A549 (cell line): ENCODE measurements around the gene SP6. TPM values are rescaled to one million over a fixed set of nuclear protein-coding genes. Genes with fewer than 3 reads are reported as not detected.
A peak's percentile ranks its signal among the peaks of the same experiment; 100 is the strongest.

ENCODE experiments used
- ATAC-seq, 2 experiments: fragments of 200-7000 bp in 1 of 2; fragments of >200 bp in 1 of 2; cut with Nextera tagmentation in 1 of 2; cut with Tn5 transposase in 1 of 2; 3 replicates each; pipeline versions ENCODE4 v1.8.0 to v1.9.1; 2018 to 2020; ENCODE audit warnings: mild to moderate bottlenecking in 1 of 2, moderate library complexity in 1 of 2
- CTCF ChIA-PET: fragments of 300-600 bp; sonication (Branson Sonifier 250); formaldehyde crosslinking; extraction: SDS; loops from one replicate; lab custom pipeline; 2021; ENCODE audit warnings: antibody characterized with exemption, inconsistent platforms; lab: Yijun Ruan, JAX
- POLR2A ChIA-PET: fragments of 350-600 bp; formaldehyde crosslinking; extraction: SDS; loops from one replicate; lab custom pipeline; 2021; ENCODE audit warnings: antibody characterized with exemption, inconsistent platforms; lab: Yijun Ruan, JAX
- DNase-seq, 2 experiments: peaks; one replicate each; pipeline versions ENCODE4 v3.0.0 to v3.0.0-alpha.2; 2011 to 2016; ENCODE audit warnings: low read depth in 1 of 2, low spot score in 1 of 2
- FAIRE-seq: peaks from 2 replicates; lab custom pipeline; 2011; peaks lifted over from hg19 to GRCh38; lab: Jason Lieb, UNC
- H3K27ac ChIP-seq, 2 experiments: fragments of >200 bp; sonication (Bioruptor Twin); formaldehyde crosslinking; 3 replicates each; pipeline ENCODE4 v1.5.1; 2016 to 2017
- H3K4me1 ChIP-seq: fragments of >200 bp; sonication (Bioruptor Twin); formaldehyde crosslinking; 3 replicates; pipeline ENCODE4 v1.6.1; 2016
- H3K4me2 ChIP-seq: fragments of >200 bp; sonication (Bioruptor Twin); formaldehyde crosslinking; 3 replicates; pipeline ENCODE4 v1.6.1; 2016
- H3K4me3 ChIP-seq: fragments of >200 bp; sonication (Bioruptor Twin); formaldehyde crosslinking; 3 replicates; pipeline ENCODE4 v1.5.1; 2016
- H3K9me3 ChIP-seq: fragments of >200 bp; sonication (Bioruptor Twin); formaldehyde crosslinking; 3 replicates; pipeline ENCODE4 v1.6.1; 2016
- BCL3 ChIP-seq: fragments of >200 bp; sonication (Bioruptor Twin); formaldehyde crosslinking; IDR thresholded peaks from 3 replicates; pipeline ENCODE4 v1.6.1; 2016
- CBX2 ChIP-seq: fragments of 200-600 bp; sonication (generic); IDR thresholded peaks from 2 replicates; pipeline ENCODE4 v1.6.1; 2016; ENCODE audit warnings: low read depth, mild to moderate bottlenecking, borderline replicate concordance
- CTCF ChIP-seq: fragments of >200 bp; sonication (Bioruptor Twin); formaldehyde crosslinking; IDR thresholded peaks from 3 replicates; pipeline ENCODE4 v1.5.1; 2016
- E2F6 ChIP-seq: IDR thresholded peaks from 2 replicates; pipeline ENCODE4 v1.6.1; 2012; ENCODE audit warnings: low read depth, borderline replicate concordance
- GATA3 ChIP-seq: IDR thresholded peaks from 2 replicates; pipeline ENCODE4 v1.6.1; 2012; ENCODE audit warnings: borderline replicate concordance
- HDAC2 ChIP-seq: fragments of 200-600 bp; sonication (generic); IDR thresholded peaks from 2 replicates; pipeline ENCODE4 v1.6.1; 2016
- HES2 ChIP-seq: fragments of >200 bp; sonication (Bioruptor Twin); formaldehyde crosslinking; IDR thresholded peaks from 2 replicates; pipeline ENCODE4 v1.6.1; 2016
- HOXB13 ChIP-seq: fragments of 250-450 bp; sonication (Bioruptor Pico); IDR thresholded peaks from 2 replicates; pipeline ENCODE4 v1.5.0; 2020; ENCODE audit warnings: low read depth, mild to moderate bottlenecking, moderate library complexity
- HOXB5 ChIP-seq: fragments of 250-450 bp; sonication (Bioruptor Pico); IDR thresholded peaks from 2 replicates; pipeline ENCODE4 v1.5.0; 2020; ENCODE audit warnings: mild to moderate bottlenecking, moderate library complexity
- JUN ChIP-seq, 2 experiments: fragments of >200 bp; sonication (Bioruptor Twin); formaldehyde crosslinking; IDR thresholded peaks; 2 replicates in 1 of 2; 3 replicates in 1 of 2; pipeline ENCODE4 v1.6.1; 2016 to 2017
- JUNB ChIP-seq: fragments of >200 bp; sonication (Bioruptor Twin); formaldehyde crosslinking; IDR thresholded peaks from 2 replicates; pipeline ENCODE4 v1.6.1; 2016
- KDM5A ChIP-seq: fragments of 200-600 bp; sonication (generic); IDR thresholded peaks from 2 replicates; pipeline ENCODE4 v1.6.1; 2016; ENCODE audit warnings: antibody characterized with exemption, mild to moderate bottlenecking
- MAX ChIP-seq: IDR thresholded peaks from 2 replicates; pipeline ENCODE4 v1.6.1; 2012
- MAZ ChIP-seq: fragments of 150-350 bp; IDR thresholded peaks from 2 replicates; pipeline ENCODE4 v1.6.1; 2014; ENCODE audit warnings: antibody characterized with exemption, low read depth, low read length, borderline replicate concordance
- NPAS2 ChIP-seq: fragments of 250-450 bp; sonication (Bioruptor Pico); IDR thresholded peaks from 2 replicates; pipeline ENCODE4 v1.8.0; 2022; ENCODE audit warnings: mild to moderate bottlenecking, moderate library complexity, borderline replicate concordance
- PHF8 ChIP-seq: fragments of 200-600 bp; sonication (generic); IDR thresholded peaks from 2 replicates; pipeline ENCODE4 v1.6.1; 2016; ENCODE audit warnings: low read depth, mild to moderate bottlenecking, antibody characterized with exemption, moderate library complexity, borderline replicate concordance
- POLR2A ChIP-seq: IDR thresholded peaks from 2 replicates; pipeline ENCODE4 v1.6.1; 2012; ENCODE audit warnings: mild to moderate bottlenecking, low read length
- POLR2AphosphoS2 ChIP-seq: conservative IDR thresholded peaks from 2 replicates; pipeline ENCODE4 v1.6.1; 2012; ENCODE audit warnings: low read length, improper control_type of control experiment, inconsistent platforms
- RAD21 ChIP-seq, 2 experiments: fragments of >200 bp in 1 of 2; sonication (Bioruptor Twin) in 1 of 2; formaldehyde crosslinking in 1 of 2; IDR thresholded peaks in 1 of 2; conservative IDR thresholded peaks in 1 of 2; 2 replicates in 1 of 2; 3 replicates in 1 of 2; pipeline ENCODE4 v1.6.1; 2012 to 2018; ENCODE audit warnings: inconsistent platforms in 1 of 2
- SMC3 ChIP-seq: fragments of >200 bp; sonication (Bioruptor Twin); formaldehyde crosslinking; IDR thresholded peaks from 3 replicates; pipeline ENCODE4 v1.6.1; 2018; ENCODE audit warnings: inconsistent platforms
- USF2 ChIP-seq: fragments of 450-650 bp; IDR thresholded peaks from 2 replicates; pipeline ENCODE4 v1.6.1; 2014; ENCODE audit warnings: antibody characterized with exemption
- WGBS: methylation state at CpG from one replicate; pipeline ENCODE4 v1.1.6; 2017; ENCODE audit errors: missing lambda C conversion rate; 5-methylcytosine and 5-hydroxymethylcytosine counted together
- polyA plus RNA-seq, 4 experiments: library from polyadenylated mRNA; depleted of rRNA in 3 of 4; stranded (reverse); fragments of >200 nt; fragmentation: RNase III in 1 of 4; extraction: RNeasy Plus Mini Kit Qiagen cat#74134 plus additional on column Dnase treatment in 1 of 4; gene quantifications; 2 replicates in 3 of 4; 3 replicates in 1 of 4; pipeline ENCODE4 v1.2.3, GENCODE V29; 2011 to 2017

Gene SP6
- polyA plus RNA-seq, 2 of the 4 experiments (the other 2 are of a cell fraction), result 0.61 to 2.1 TPM

GRCh38 chr17:47841488-47842291, 9.3 kb downstream of the SP6 start (continued):
- no peak for TF ChIP-seq NPAS2 (CRISPR knock-in tag)
- no peak for TF ChIP-seq CBX2
- no peak for TF ChIP-seq BCL3
- no peak for TF ChIP-seq MAX
- no peak for TF ChIP-seq SMC3

- Histone ChIP-seq H3K4me1 (peaks cover 25% of the 10 kb centered on the region), H3K4me2 (peak within 1 kb of the TSS; percentile 99), H3K4me3 (peak within 1 kb of the TSS; percentile 85), H3K27ac (peak within 1 kb of the TSS; percentile 90 to 92), H3K9me3 (no peaks in the 10 kb centered on the region)
- ChIA-PET POLR2A (interaction anchor here (0.6 to 2.6 kb wide), 7 partner anchors 10 to 130 kb away, joined by 3 to 35 read pairs (median 3); partner anchors contain the start of genes LRRC46, MRPL10, OSBPL7 and SP2), CTCF (interaction anchor here (0.6 to 36.3 kb wide), 33 partner anchors 11 to 223 kb away, joined by 3 to 1860 read pairs (median 4); partner anchors contain the start of genes CDK5RAP3, LRRC46, MRPL10 and OSBPL7)
- WGBS, result 2% methylated on average over 50 of the region's 55 CpGs
- FAIRE-seq (no peak), DNase-seq (peak; percentile 92 to 93), ATAC-seq (peak; percentile 79 to 90)
- TF ChIP-seq MAX (peak; percentile 22; the same call in 1 of the 2 replicates), BCL3 (peak; percentile 33; the same call in 1 of the 3 replicates), RAD21 (conservative IDR thresholded peaks at IDR 0.05 in 1 of 2, IDR thresholded peaks at IDR 0.05 in 1 of 2) (peak; percentile 99 to 100), GATA3 (0 out of 2 replicates have a peak, but pooled peaks have one; percentile 6), POLR2A (peak; percentile 49), HDAC2 (no peak), PHF8 (peak; percentile 47; the same call in 1 of the 2 replicates), CTCF (peak; percentile 98), USF2 (peak; percentile 66), POLR2AphosphoS2 (no peak), E2F6 (peak; percentile 26; the same call in 1 of the 2 replicates), HOXB13 (CRISPR knock-in tag) (0 out of 2 replicates have a peak, but pooled peaks have one; percentile 45), HES2 (no peak), JUNB (no peak), KDM5A (peak; percentile 85), MAZ (0 out of 2 replicates have a peak, but pooled peaks have one; percentile 30), SMC3 (peak; percentile 100), HOXB5 (CRISPR knock-in tag) (peak; percentile 55; the same call in 1 of the 2 replicates), JUN (IDR thresholded peaks at IDR 0.05) (peak in 1 of 2 experiments; percentile 67; a peak in 2 of 5 replicates)
Measured at GRCh38 chr17:47840742-47841487, 10.0 kb downstream of the SP6 start, which contains the start of gene SCRN2. Gene SCRN2 (minus strand): TSS chr17:47841273. CDS start chr17:47840843, 430 bp downstream.
